Gastroesophageal sphincter (tissue), 3 donors: ENCODE results near the gene ANXA2.

Source experiments
- EP300 ChIP-seq: sonication (generic); formaldehyde crosslinking; IDR thresholded peaks from one replicate; pipeline ENCODE4 v1.6.1; 2017; ENCODE audit warnings: antibody characterized with exemption, mild to moderate bottlenecking
- POLR2A ChIP-seq, 2 donors: fragments of 450-650 bp; IDR thresholded peaks; one replicate each; pipeline ENCODE4 v1.6.1; 2017; ENCODE audit warnings: antibody characterized with exemption in 2 of 2, mild to moderate bottlenecking in 2 of 2, moderate library complexity in 1 of 2
- POLR2AphosphoS5 ChIP-seq: sonication (generic); formaldehyde crosslinking; IDR thresholded peaks from one replicate; pipeline ENCODE4 v1.6.1; 2017; ENCODE audit warnings: antibody characterized with exemption
- TF ChIP-seq, protein P1 (sequence below), 4 experiments: fragments of 200-600 bp in 2 of 4; fragments of 450-650 bp in 2 of 4; sonication (generic) in 1 of 4; IDR thresholded peaks; one replicate each; pipeline ENCODE4 v1.5.1; 2017 to 2019; ENCODE audit warnings: antibody characterized with exemption in 4 of 4, mild to moderate bottlenecking in 2 of 4, moderate library complexity in 2 of 4

GRCh38 chr15:60387321-60387720 is 10.5 kb downstream of the ANXA2 start:
- TF ChIP-seq, protein P1, sequence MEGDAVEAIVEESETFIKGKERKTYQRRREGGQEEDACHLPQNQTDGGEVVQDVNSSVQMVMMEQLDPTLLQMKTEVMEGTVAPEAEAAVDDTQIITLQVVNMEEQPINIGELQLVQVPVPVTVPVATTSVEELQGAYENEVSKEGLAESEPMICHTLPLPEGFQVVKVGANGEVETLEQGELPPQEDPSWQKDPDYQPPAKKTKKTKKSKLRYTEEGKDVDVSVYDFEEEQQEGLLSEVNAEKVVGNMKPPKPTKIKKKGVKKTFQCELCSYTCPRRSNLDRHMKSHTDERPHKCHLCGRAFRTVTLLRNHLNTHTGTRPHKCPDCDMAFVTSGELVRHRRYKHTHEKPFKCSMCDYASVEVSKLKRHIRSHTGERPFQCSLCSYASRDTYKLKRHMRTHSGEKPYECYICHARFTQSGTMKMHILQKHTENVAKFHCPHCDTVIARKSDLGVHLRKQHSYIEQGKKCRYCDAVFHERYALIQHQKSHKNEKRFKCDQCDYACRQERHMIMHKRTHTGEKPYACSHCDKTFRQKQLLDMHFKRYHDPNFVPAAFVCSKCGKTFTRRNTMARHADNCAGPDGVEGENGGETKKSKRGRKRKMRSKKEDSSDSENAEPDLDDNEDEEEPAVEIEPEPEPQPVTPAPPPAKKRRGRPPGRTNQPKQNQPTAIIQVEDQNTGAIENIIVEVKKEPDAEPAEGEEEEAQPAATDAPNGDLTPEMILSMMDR (IDR thresholded peaks at IDR 0.05) = no peak
- TF ChIP-seq EP300 (no peak), POLR2A (IDR thresholded peaks at IDR 0.05) (no peak), POLR2AphosphoS5 (no peak)
